ENCODE data around the gene NHS. TPM values are rescaled to one million over a fixed set of nuclear protein-coding genes. Genes with fewer than 3 reads are reported as not detected.
"Not testable (repeated sequence)": the region's sequence is repeated elsewhere in the genome, so short reads cannot be mapped to it uniquely, and the experiment has no call there.

The NHS gene
- total and polyA plus RNA-seq, 5 donors from 2014 or later = 0.03 to 1.3 (median 0.05) TPM; not detected in 2

DNA sequence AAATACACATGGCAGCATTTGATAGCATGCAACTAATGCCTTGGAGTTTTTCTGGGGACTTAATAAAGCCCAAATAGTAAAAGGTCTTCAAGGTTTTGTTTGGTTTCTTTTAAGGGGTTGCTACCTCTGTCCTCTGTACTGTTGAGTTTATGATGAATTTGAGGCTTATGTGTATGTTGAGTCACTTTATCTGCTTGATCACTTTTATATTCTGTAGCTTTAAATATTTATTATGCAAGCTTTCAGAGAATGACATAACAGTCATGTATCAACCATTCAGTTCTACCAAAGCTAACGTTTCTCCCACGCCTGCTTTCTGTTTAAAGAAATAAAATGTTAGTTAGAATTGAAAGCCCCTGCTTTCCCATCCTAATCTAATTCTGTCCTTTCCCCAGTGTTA is 122.2 kb downstream of the NHS start:
- no peak overlapping the region for H3K4me3 ChIP-seq (ENCODE audit: low read depth, low read length)
- H3K9me3 ChIP-seq (ENCODE audit: control insufficient read depth in 2 of 2, low read length in 2 of 2) = no peaks in the 10 kb centered on the region
- H3K4me3 Mint-ChIP-seq = no peak overlapping the region
- no peak overlapping the region for H3K27ac ChIP-seq (ENCODE audit: insufficient read depth, low read length, poor library complexity, severe bottlenecking)
- no peaks in the 10 kb centered on the region for H3K36me3 ChIP-seq (ENCODE audit: control insufficient read depth, insufficient read depth, low read length)
- no peaks in the 10 kb centered on the region for H3K4me1 Mint-ChIP-seq
- ATAC-seq (ENCODE audit: low read depth in 2 of 2) = no peak
- H3K4me1 ChIP-seq (ENCODE audit: control insufficient read depth, insufficient read depth, low read length, poor library complexity, severe bottlenecking) = no peaks in the 10 kb centered on the region
- H3K27me3 Mint-ChIP-seq = no peaks in the 10 kb centered on the region
- H3K27ac Mint-ChIP-seq = no peak overlapping the region
- no peaks in the 10 kb centered on the region for H3K27me3 ChIP-seq (ENCODE audit: control insufficient read depth, insufficient read depth, low read length)
- H3K36me3 Mint-ChIP-seq = no peaks in the 10 kb centered on the region
- peaks cover 0 to 2% (median 0%) of the 10 kb centered on the region in 7 donors for H3K9me3 Mint-ChIP-seq
- DNase-seq = no peak

DNA sequence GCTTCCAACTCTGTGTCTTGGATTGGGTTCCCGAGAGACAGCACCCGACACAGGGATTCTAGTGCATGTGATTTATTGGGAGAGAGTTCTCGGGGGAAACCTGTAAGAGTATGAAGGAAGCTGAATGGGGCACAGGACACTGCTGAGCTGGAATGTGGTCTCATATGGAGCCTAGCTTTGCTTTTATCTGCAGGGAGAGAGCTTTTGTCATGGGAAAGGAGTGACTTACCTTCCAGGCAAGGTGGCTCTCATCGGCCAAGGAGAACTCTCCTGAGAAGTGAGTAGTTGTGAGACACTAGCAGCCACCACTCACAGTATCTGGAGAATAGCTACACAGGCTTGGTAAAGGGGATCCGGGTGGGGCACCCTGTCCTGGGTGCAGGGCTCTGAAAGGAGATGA is 124.5 kb downstream of the NHS start:
- Histone ChIP-seq H3K4me3 (ENCODE audit: low read depth, low read length) (no peak overlapping the region), H3K9me3 (ENCODE audit: control insufficient read depth in 2 of 2, low read length in 2 of 2) (no peaks in the 10 kb centered on the region), H3K4me1 (ENCODE audit: control insufficient read depth, insufficient read depth, low read length, poor library complexity, severe bottlenecking) (no peaks in the 10 kb centered on the region), H3K36me3 (ENCODE audit: control insufficient read depth, insufficient read depth, low read length) (no peaks in the 10 kb centered on the region), H3K27ac (ENCODE audit: insufficient read depth, low read length, poor library complexity, severe bottlenecking) (no peak overlapping the region), H3K27me3 (ENCODE audit: control insufficient read depth, insufficient read depth, low read length) (no peaks in the 10 kb centered on the region)
- peaks cover 4% of the 10 kb centered on the region for H3K27me3 Mint-ChIP-seq
- ATAC-seq (ENCODE audit: low read depth in 2 of 2) (no peak), DNase-seq (no peak)
- no peaks in the 10 kb centered on the region for H3K4me1 Mint-ChIP-seq
- H3K36me3 Mint-ChIP-seq = no peaks in the 10 kb centered on the region
- no peak overlapping the region for H3K4me3 Mint-ChIP-seq
- H3K27ac Mint-ChIP-seq = no peak overlapping the region
- H3K9me3 Mint-ChIP-seq = peaks cover 0 to 2% (median 0%) of the 10 kb centered on the region in 7 donors

GRCh38 chrX:17500145-17500579 is 125.2 kb downstream of the NHS start:
- no peak overlapping the region for H3K27ac Mint-ChIP-seq
- Histone ChIP-seq H3K4me3 (ENCODE audit: low read depth, low read length) (no peak overlapping the region), H3K36me3 (ENCODE audit: control insufficient read depth, insufficient read depth, low read length) (no peaks in the 10 kb centered on the region), H3K27me3 (ENCODE audit: control insufficient read depth, insufficient read depth, low read length) (no peaks in the 10 kb centered on the region), H3K4me1 (ENCODE audit: control insufficient read depth, insufficient read depth, low read length, poor library complexity, severe bottlenecking) (no peaks in the 10 kb centered on the region), H3K9me3 (ENCODE audit: control insufficient read depth in 2 of 2, low read length in 2 of 2) (no peaks in the 10 kb centered on the region), H3K27ac (ENCODE audit: insufficient read depth, low read length, poor library complexity, severe bottlenecking) (no peak overlapping the region)
- DNase-seq (no peak), ATAC-seq (ENCODE audit: low read depth in 2 of 2) (no peak)
- H3K4me1 Mint-ChIP-seq = no peaks in the 10 kb centered on the region
- H3K27me3 Mint-ChIP-seq = peaks cover 4% of the 10 kb centered on the region
- no peaks in the 10 kb centered on the region for H3K36me3 Mint-ChIP-seq
- no peak overlapping the region for H3K4me3 Mint-ChIP-seq
- H3K9me3 Mint-ChIP-seq = peaks cover 0 to 2% (median 0%) of the 10 kb centered on the region in 7 donors

GRCh38 chrX:17501746-17502145 is 126.7 kb downstream of the NHS start:
- Histone ChIP-seq H3K4me3 (ENCODE audit: low read depth, low read length) (no peak overlapping the region), H3K36me3 (ENCODE audit: control insufficient read depth, insufficient read depth, low read length) (no peaks in the 10 kb centered on the region), H3K9me3 (ENCODE audit: control insufficient read depth in 2 of 2, low read length in 2 of 2) (no peaks in the 10 kb centered on the region), H3K27ac (ENCODE audit: insufficient read depth, low read length, poor library complexity, severe bottlenecking) (no peak overlapping the region), H3K4me1 (ENCODE audit: control insufficient read depth, insufficient read depth, low read length, poor library complexity, severe bottlenecking) (no peaks in the 10 kb centered on the region), H3K27me3 (ENCODE audit: control insufficient read depth, insufficient read depth, low read length) (no peaks in the 10 kb centered on the region)
- Mint-ChIP-seq H3K36me3 (no peaks in the 10 kb centered on the region), H3K27ac (no peak overlapping the region), H3K4me3 (no peak overlapping the region), H3K9me3 (no peaks in the 10 kb centered on the region), H3K27me3 (peaks cover 4% of the 10 kb centered on the region), H3K4me1 (no peaks in the 10 kb centered on the region)
- no peak for ATAC-seq (ENCODE audit: low read depth in 2 of 2)
- DNase-seq = no peak

DNA sequence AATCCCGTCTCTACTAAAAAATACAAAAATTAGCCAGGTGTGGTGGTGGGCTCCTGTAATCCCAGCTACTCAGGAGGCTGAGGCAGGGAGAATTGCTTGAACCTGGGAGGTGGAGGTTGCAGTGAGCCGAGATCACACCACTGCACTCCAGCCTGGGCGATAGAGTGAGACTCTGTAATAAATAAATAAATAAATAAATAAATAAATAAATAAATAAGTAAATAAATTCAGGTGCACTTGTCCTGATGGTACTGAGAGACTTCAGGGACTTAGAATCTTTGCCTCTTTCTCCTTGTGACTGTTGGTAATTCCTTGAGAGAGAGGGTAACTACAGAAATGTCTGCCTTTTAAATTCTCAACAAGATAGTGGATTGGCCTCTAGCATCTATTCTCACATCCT is 131.4 kb downstream of the NHS start:
- not testable (repeated sequence) for DNase-seq; H3K36me3 ChIP-seq (ENCODE audit: control insufficient read depth, insufficient read depth, low read length); H3K4me1 ChIP-seq (ENCODE audit: control insufficient read depth, insufficient read depth, low read length, poor library complexity, severe bottlenecking); H3K4me1 Mint-ChIP-seq; ATAC-seq (ENCODE audit: low read depth in 2 of 2); H3K4me3 Mint-ChIP-seq; H3K27me3 ChIP-seq (ENCODE audit: control insufficient read depth, insufficient read depth, low read length); H3K27ac Mint-ChIP-seq; H3K4me3 ChIP-seq (ENCODE audit: low read depth, low read length); H3K9me3 ChIP-seq (ENCODE audit: control insufficient read depth in 2 of 2, low read length in 2 of 2); H3K27ac ChIP-seq (ENCODE audit: insufficient read depth, low read length, poor library complexity, severe bottlenecking); H3K27me3 Mint-ChIP-seq; H3K36me3 Mint-ChIP-seq
- peaks cover 0 to 12% (median 0%) of the 10 kb centered on the region in 7 donors for H3K9me3 Mint-ChIP-seq

DNA sequence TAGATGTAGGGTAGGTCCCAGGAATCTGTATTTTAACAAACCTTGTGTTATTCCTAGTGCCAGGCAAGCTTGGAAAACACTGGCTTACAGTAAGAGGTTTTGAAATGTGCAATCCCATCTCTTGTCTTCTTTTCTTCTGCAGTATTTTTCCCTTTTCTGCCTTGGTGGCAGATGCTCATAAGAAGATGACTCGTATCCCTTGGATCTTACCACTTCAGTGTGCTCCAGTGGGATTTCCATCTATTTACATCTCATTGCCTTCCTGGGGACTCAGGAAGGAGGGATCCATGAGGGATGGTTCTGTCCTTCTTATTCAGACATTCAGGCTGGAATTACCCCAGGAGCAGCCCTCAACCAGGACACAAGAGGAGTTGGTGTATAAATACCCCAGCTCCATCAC is 136.6 kb downstream of the NHS start:
- Mint-ChIP-seq H3K4me3 (no peak overlapping the region), H3K4me1 (no peaks in the 10 kb centered on the region)
- no peak for ATAC-seq (ENCODE audit: low read depth in 2 of 2)

GRCh38 chrX:17519358-17519757 is 144.4 kb downstream of the NHS start:
- H3K27ac Mint-ChIP-seq = no peak overlapping the region
- DNase-seq (no peak), ATAC-seq (ENCODE audit: low read depth in 2 of 2) (no peak)
- Histone ChIP-seq H3K9me3 (ENCODE audit: control insufficient read depth in 2 of 2, low read length in 2 of 2) (no peaks in the 10 kb centered on the region), H3K27ac (ENCODE audit: insufficient read depth, low read length, poor library complexity, severe bottlenecking) (no peak overlapping the region), H3K36me3 (ENCODE audit: control insufficient read depth, insufficient read depth, low read length) (no peaks in the 10 kb centered on the region), H3K27me3 (ENCODE audit: control insufficient read depth, insufficient read depth, low read length) (no peaks in the 10 kb centered on the region), H3K4me3 (ENCODE audit: low read depth, low read length) (no peak overlapping the region), H3K4me1 (ENCODE audit: control insufficient read depth, insufficient read depth, low read length, poor library complexity, severe bottlenecking) (no peaks in the 10 kb centered on the region)
- H3K4me1 Mint-ChIP-seq = no peaks in the 10 kb centered on the region
- no peaks in the 10 kb centered on the region for H3K27me3 Mint-ChIP-seq
- no peaks in the 10 kb centered on the region for H3K36me3 Mint-ChIP-seq
- H3K9me3 Mint-ChIP-seq = peaks cover 0 to 6% (median 0%) of the 10 kb centered on the region in 7 donors
- no peak overlapping the region for H3K4me3 Mint-ChIP-seq

More for the DNA sequence above, 136.6 kb downstream of the NHS start:
- Mint-ChIP-seq H3K9me3 (peaks cover 0 to 14% (median 0%) of the 10 kb centered on the region in 7 donors), H3K27me3 (no peaks in the 10 kb centered on the region), H3K36me3 (no peaks in the 10 kb centered on the region), H3K27ac (no peak overlapping the region)
- Histone ChIP-seq H3K27ac (ENCODE audit: insufficient read depth, low read length, poor library complexity, severe bottlenecking) (no peak overlapping the region), H3K4me3 (ENCODE audit: low read depth, low read length) (no peak overlapping the region), H3K36me3 (ENCODE audit: control insufficient read depth, insufficient read depth, low read length) (no peaks in the 10 kb centered on the region), H3K9me3 (ENCODE audit: control insufficient read depth in 2 of 2, low read length in 2 of 2) (no peaks in the 10 kb centered on the region), H3K27me3 (ENCODE audit: control insufficient read depth, insufficient read depth, low read length) (no peaks in the 10 kb centered on the region), H3K4me1 (ENCODE audit: control insufficient read depth, insufficient read depth, low read length, poor library complexity, severe bottlenecking) (no peaks in the 10 kb centered on the region)
- no peak for DNase-seq

DNA sequence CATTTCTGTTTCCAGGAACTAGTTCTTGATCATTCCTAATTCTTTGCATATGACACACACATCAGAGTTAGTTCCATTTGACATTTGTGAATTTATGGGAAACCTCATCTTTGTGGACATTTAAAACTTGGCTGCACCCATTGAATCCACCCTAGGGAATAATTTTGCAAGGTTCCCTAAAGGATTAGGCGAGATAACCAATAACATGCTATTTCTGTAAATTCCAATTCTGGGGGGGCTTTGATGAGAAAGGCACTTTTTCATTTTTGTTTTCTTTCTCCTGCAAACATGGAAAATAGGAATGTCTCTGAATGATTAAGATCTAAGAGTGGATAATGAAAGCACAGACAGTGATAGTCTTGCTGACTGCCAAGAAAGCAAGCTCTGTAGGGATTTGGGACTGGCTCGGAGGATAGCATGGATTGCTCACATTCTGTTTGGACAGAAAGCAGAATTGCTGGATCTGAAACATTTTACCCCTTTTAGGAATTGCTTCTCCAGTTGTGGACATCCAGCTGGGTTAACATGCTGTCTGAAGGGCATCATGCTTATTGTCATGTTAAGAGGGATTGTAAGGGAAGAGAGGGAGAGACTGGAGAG is 145.1 kb downstream of the NHS start:
- Mint-ChIP-seq H3K4me1 (no peaks in the 10 kb centered on the region), H3K36me3 (no peaks in the 10 kb centered on the region), H3K4me3 (no peak overlapping the region), H3K27me3 (no peaks in the 10 kb centered on the region), H3K9me3 (peaks cover 0 to 6% (median 0%) of the 10 kb centered on the region in 7 donors), H3K27ac (no peak overlapping the region)
- no peaks in the 10 kb centered on the region for H3K27me3 ChIP-seq (ENCODE audit: control insufficient read depth, insufficient read depth, low read length)
- no peaks in the 10 kb centered on the region for H3K4me1 ChIP-seq (ENCODE audit: control insufficient read depth, insufficient read depth, low read length, poor library complexity, severe bottlenecking)
- DNase-seq = no peak
- no peak for ATAC-seq (ENCODE audit: low read depth in 2 of 2)
- no peaks in the 10 kb centered on the region for H3K9me3 ChIP-seq (ENCODE audit: control insufficient read depth in 2 of 2, low read length in 2 of 2)
- no peaks in the 10 kb centered on the region for H3K36me3 ChIP-seq (ENCODE audit: control insufficient read depth, insufficient read depth, low read length)
- no peak overlapping the region for H3K27ac ChIP-seq (ENCODE audit: insufficient read depth, low read length, poor library complexity, severe bottlenecking)
- H3K4me3 ChIP-seq (ENCODE audit: low read depth, low read length) = no peak overlapping the region
